ENCODE results near the gene RIMBP2. TPM values are rescaled to one million over a fixed set of nuclear protein-coding genes. Genes with fewer than 3 reads are reported as not detected.

Gene RIMBP2
- polyA plus RNA-seq, 1 of the 3 experiments (the other 2 are of a cell fraction), result 0.90 TPM

DNA sequence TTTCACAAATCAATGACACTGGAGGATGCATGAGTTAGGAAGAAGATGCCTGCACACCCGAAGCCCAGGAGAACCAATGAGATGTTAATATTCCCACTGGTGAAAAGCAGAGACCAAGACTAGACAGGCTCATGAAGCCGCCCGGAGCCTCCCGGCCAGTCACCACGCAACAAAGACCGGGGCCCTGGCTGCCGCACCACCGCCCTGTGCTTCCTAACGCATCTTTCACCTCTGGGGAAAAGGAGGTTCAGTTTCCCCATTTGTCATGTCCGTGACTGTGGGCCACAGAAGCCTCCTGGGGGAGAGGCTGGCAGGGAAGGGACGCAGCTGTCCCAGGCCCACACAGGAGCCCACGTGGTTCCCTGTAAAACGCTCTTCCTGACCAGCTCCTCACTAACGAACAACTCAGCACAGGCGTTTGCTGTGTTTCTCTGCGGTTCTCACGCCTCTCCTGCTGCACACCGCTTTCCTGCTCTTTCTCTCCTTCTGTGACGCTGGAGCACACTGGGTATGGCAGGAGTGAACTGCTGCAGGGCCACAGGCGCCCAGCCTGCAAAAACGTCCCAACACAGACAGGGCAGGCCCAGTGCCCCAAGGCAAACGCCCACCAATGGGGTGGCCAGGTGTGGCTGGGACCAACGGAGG, 10.8 kb downstream of the RIMBP2 start:
- H3K9ac ChIP-seq, result no peak overlapping the region
- no peaks in the 10 kb centered on the region for H3K9me2 ChIP-seq
- H2AFZ ChIP-seq (ENCODE audit: low read depth), result no peak overlapping the region
- H3F3A ChIP-seq (replicated peaks; ENCODE audit: insufficient read depth), result no peaks in the 10 kb centered on the region
- no peaks in the 10 kb centered on the region for H4K20me1 ChIP-seq (ENCODE audit: insufficient read depth)
- TF ChIP-seq NFIC (IDR thresholded peaks at IDR 0.05; ENCODE audit: borderline replicate concordance) (no peak), YY1 (IDR thresholded peaks at IDR 0.05; ENCODE audit: low read depth) (no peak), RCOR1 (IDR thresholded peaks at IDR 0.05; ENCODE audit: low read length) (no peak), GATA2 (CRISPR knock-in tag; IDR thresholded peaks at IDR 0.05) (no peak), MEF2A (IDR thresholded peaks at IDR 0.05; ENCODE audit: borderline replicate concordance, low read depth) (no peak), FOXJ3 (CRISPR knock-in tag; IDR thresholded peaks at IDR 0.05) (no peak), POLR2AphosphoS5 (IDR thresholded peaks at IDR 0.05; ENCODE audit: low read depth, low read length) (no peak), TAF1 (IDR thresholded peaks at IDR 0.05; ENCODE audit: borderline replicate concordance, low read depth, low read length) (no peak), NRF1 (IDR thresholded peaks at IDR 0.05; ENCODE audit: low read depth, low read length) (no peak), MXI1 (IDR thresholded peaks at IDR 0.05; ENCODE audit: low read depth, low read length) (no peak), SMC3 (IDR thresholded peaks at IDR 0.05; ENCODE audit: low read depth, low read length) (no peak), RXRA (IDR thresholded peaks at IDR 0.05; ENCODE audit: borderline replicate concordance, low read depth) (no peak), RAD21 (IDR thresholded peaks at IDR 0.05; ENCODE audit: low read length) (no peak)
- TF ChIP-seq, protein P1, sequence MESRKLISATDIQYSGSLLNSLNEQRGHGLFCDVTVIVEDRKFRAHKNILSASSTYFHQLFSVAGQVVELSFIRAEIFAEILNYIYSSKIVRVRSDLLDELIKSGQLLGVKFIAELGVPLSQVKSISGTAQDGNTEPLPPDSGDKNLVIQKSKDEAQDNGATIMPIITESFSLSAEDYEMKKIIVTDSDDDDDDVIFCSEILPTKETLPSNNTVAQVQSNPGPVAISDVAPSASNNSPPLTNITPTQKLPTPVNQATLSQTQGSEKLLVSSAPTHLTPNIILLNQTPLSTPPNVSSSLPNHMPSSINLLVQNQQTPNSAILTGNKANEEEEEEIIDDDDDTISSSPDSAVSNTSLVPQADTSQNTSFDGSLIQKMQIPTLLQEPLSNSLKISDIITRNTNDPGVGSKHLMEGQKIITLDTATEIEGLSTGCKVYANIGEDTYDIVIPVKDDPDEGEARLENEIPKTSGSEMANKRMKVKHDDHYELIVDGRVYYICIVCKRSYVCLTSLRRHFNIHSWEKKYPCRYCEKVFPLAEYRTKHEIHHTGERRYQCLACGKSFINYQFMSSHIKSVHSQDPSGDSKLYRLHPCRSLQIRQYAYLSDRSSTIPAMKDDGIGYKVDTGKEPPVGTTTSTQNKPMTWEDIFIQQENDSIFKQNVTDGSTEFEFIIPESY (IDR thresholded peaks at IDR 0.05; ENCODE audit: borderline replicate concordance, low read depth), result no peak
- TF ChIP-seq, protein P2, sequence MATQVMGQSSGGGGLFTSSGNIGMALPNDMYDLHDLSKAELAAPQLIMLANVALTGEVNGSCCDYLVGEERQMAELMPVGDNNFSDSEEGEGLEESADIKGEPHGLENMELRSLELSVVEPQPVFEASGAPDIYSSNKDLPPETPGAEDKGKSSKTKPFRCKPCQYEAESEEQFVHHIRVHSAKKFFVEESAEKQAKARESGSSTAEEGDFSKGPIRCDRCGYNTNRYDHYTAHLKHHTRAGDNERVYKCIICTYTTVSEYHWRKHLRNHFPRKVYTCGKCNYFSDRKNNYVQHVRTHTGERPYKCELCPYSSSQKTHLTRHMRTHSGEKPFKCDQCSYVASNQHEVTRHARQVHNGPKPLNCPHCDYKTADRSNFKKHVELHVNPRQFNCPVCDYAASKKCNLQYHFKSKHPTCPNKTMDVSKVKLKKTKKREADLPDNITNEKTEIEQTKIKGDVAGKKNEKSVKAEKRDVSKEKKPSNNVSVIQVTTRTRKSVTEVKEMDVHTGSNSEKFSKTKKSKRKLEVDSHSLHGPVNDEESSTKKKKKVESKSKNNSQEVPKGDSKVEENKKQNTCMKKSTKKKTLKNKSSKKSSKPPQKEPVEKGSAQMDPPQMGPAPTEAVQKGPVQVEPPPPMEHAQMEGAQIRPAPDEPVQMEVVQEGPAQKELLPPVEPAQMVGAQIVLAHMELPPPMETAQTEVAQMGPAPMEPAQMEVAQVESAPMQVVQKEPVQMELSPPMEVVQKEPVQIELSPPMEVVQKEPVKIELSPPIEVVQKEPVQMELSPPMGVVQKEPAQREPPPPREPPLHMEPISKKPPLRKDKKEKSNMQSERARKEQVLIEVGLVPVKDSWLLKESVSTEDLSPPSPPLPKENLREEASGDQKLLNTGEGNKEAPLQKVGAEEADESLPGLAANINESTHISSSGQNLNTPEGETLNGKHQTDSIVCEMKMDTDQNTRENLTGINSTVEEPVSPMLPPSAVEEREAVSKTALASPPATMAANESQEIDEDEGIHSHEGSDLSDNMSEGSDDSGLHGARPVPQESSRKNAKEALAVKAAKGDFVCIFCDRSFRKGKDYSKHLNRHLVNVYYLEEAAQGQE (IDR thresholded peaks at IDR 0.05; ENCODE audit: low read depth, low read length), result no peak
- TF ChIP-seq, protein P3, sequence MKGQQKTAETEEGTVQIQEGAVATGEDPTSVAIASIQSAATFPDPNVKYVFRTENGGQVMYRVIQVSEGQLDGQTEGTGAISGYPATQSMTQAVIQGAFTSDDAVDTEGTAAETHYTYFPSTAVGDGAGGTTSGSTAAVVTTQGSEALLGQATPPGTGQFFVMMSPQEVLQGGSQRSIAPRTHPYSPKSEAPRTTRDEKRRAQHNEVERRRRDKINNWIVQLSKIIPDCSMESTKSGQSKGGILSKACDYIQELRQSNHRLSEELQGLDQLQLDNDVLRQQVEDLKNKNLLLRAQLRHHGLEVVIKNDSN (IDR thresholded peaks at IDR 0.05; ENCODE audit: borderline replicate concordance, low read depth), result no peak
- TF ChIP-seq, protein P4, sequence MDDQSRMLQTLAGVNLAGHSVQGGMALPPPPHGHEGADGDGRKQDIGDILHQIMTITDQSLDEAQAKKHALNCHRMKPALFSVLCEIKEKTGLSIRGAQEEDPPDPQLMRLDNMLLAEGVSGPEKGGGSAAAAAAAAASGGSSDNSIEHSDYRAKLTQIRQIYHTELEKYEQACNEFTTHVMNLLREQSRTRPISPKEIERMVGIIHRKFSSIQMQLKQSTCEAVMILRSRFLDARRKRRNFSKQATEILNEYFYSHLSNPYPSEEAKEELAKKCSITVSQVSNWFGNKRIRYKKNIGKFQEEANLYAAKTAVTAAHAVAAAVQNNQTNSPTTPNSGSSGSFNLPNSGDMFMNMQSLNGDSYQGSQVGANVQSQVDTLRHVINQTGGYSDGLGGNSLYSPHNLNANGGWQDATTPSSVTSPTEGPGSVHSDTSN (IDR thresholded peaks at IDR 0.05), result no peak
- ChIA-PET POLR2A (interaction anchor here (2.4 kb wide), 1 partner anchor 9 kb away, joined by 10 read pairs; no protein-coding TSS in a partner anchor), CTCF (interaction anchor here (0.6 to 2.3 kb wide), 4 partner anchors 8 to 292 kb away, joined by 3 to 8 read pairs (median 4); no protein-coding TSS in a partner anchor)
- H3K4me1 ChIP-seq (ENCODE audit: control insufficient read depth in 1 of 2, insufficient read depth in 2 of 2, low read depth in 1 of 2, low read length in 1 of 2), result peaks cover 0 to 60% of the 10 kb centered on the region in 2 experiments; a peak in 2 of 4 replicates
- WGBS (ENCODE audit: low lambda C conversion rate), result 39% methylated on average over 23 of the region's 23 CpGs
- no peak overlapping the region for H3K4me3 ChIP-seq (ENCODE audit: low read depth in 2 of 2, low read length in 1 of 2)
- no peak overlapping the region for H3K4me2 ChIP-seq
- peak overlapping the region in 1 of 2 experiments; percentile 53; a peak in 1 of 4 replicates for H3K27ac ChIP-seq (ENCODE audit: low read depth in 2 of 2, low read length in 1 of 2)
- peak; percentile 29 for DNase-seq
- H3K36me3 ChIP-seq (replicated peaks in 1 of 2; ENCODE audit: control insufficient read depth in 1 of 2, insufficient read depth in 2 of 2, low read length in 1 of 2), result no peaks in the 10 kb centered on the region
- H3K79me2 ChIP-seq (ENCODE audit: insufficient read depth), result no peaks in the 10 kb centered on the region
- no peaks in the 10 kb centered on the region for H3K9me3 ChIP-seq
- no peaks in the 10 kb centered on the region for H3K27me3 ChIP-seq (ENCODE audit: insufficient read depth)

All from SK-N-SH (cell line).